ENCODE data around the gene SREBF2. TPM values are rescaled to one million over a fixed set of nuclear protein-coding genes. Genes with fewer than 3 reads are reported as not detected.

The SREBF2 gene
- polyA plus RNA-seq, 3 donors = 22.2 to 25.1 (median 24.5) TPM

DNA sequence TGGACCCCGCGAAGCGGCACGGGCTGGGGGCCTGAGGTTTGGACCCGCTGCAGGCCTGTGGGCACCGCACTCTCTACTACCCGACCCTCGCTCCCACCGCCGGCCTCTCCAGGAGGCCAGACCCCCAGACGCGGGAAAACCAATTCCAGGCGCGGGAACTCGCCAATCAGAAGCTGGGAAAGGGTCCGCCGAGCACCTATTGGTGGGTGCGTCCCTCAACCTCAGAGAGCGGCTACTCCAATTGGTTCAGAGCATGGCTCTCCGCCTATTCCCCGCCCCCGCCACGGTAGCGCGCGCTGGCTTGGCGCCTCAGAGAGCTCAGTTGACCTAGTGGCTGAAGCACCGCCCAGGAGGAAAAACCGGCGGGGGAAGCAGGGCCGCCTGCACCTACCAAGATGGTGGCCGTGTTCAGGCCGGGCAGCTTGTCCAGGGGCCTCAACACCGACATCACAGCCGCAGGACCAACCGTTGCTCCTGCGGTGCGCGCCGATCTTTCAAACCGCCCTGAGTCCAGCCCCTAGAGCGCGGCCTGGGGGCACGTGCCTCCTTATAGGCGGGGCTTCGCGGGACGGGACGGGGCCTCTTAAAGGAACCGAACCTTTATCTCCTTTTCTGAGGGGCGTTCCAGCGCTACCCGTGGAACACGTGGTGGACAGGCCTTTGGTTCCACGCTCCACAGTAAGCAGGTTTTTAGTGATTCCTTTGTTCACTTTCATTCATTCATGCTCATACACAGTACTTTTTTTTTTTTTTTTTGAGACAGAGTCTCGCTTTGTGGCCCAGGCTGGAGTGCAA is 113.9 kb downstream of the SREBF2 start, which contains the start of gene CENPM:
CENPM (minus strand) TSS at position 524 of the 795 bp plus-strand sequence; CDS start at position 448, 76 bp downstream.
- H3K27me3 ChIP-seq (ENCODE audit: control insufficient read depth in 2 of 2, insufficient read depth in 2 of 2, low read length in 2 of 2) = no peaks in the 10 kb centered on the region
- no peaks in the 10 kb centered on the region for H4K20me1 ChIP-seq (ENCODE audit: insufficient read depth, low read length)
- Mint-ChIP-seq H3K36me3 (peaks cover 5 to 13% of the 10 kb centered on the region in 2 donors), H3K4me3 (peak within 1 kb of the TSS; percentile 89 to 91), H3K27ac (peak within 1 kb of the TSS; percentile 62 to 94 (median 71)), H3K27me3 (ENCODE audit: low read depth in 3 of 3) (peaks cover 0 to 9% (median 0%) of the 10 kb centered on the region in 3 donors), H3K9me3 (peaks cover 0 to 1% (median 0%) of the 10 kb centered on the region in 7 donors), H3K4me1 (peaks cover 24% of the 10 kb centered on the region)
- no peaks in the 10 kb centered on the region for H3K9me3 ChIP-seq (replicated peaks in 1 of 2; ENCODE audit: control insufficient read depth in 1 of 2, insufficient read depth in 1 of 2, low read length in 2 of 2)
- H3K4me1 ChIP-seq (ENCODE audit: control insufficient read depth in 1 of 2, insufficient read depth in 2 of 2, low read length in 2 of 2) = peaks cover 22 to 27% of the 10 kb centered on the region in 2 donors
- H3K36me3 ChIP-seq (replicated peaks in 1 of 2; ENCODE audit: control insufficient read depth in 1 of 2, insufficient read depth in 2 of 2, low read length in 2 of 2) = no peaks in the 10 kb centered on the region
- H3K9ac ChIP-seq (ENCODE audit: insufficient read depth, low read length, poor library complexity, severe bottlenecking) = peak within 1 kb of the TSS; percentile 55
- H3K27ac ChIP-seq (ENCODE audit: low read depth in 1 of 2, low read length in 2 of 2) = peak within 1 kb of the TSS in 1 of 2 donors; percentile 52
- intact Hi-C loops (cut with micrococcal nuclease) = no loop called here
- DNase-seq = peak; percentile 74 to 87 (median 86)
- TF ChIP-seq, protein P1, sequence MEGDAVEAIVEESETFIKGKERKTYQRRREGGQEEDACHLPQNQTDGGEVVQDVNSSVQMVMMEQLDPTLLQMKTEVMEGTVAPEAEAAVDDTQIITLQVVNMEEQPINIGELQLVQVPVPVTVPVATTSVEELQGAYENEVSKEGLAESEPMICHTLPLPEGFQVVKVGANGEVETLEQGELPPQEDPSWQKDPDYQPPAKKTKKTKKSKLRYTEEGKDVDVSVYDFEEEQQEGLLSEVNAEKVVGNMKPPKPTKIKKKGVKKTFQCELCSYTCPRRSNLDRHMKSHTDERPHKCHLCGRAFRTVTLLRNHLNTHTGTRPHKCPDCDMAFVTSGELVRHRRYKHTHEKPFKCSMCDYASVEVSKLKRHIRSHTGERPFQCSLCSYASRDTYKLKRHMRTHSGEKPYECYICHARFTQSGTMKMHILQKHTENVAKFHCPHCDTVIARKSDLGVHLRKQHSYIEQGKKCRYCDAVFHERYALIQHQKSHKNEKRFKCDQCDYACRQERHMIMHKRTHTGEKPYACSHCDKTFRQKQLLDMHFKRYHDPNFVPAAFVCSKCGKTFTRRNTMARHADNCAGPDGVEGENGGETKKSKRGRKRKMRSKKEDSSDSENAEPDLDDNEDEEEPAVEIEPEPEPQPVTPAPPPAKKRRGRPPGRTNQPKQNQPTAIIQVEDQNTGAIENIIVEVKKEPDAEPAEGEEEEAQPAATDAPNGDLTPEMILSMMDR (IDR thresholded peaks at IDR 0.05) = no peak
- peaks cover 17% of the 10 kb centered on the region for H3K79me2 ChIP-seq (ENCODE audit: insufficient read depth, low read length)
- H3K4me3 ChIP-seq (replicated peaks in 1 of 3; ENCODE audit: low read depth in 2 of 3, low read length in 3 of 3) = peak within 1 kb of the TSS; percentile 57 to 96 (median 60)
- peak within 1 kb of the TSS; percentile 92 for H2AFZ ChIP-seq (ENCODE audit: insufficient read depth, low read depth, low read length, poor library complexity, severe bottlenecking)
- H3K4me2 ChIP-seq (replicated peaks; ENCODE audit: extremely low read depth, low read length, poor library complexity, severe bottlenecking) = peak within 1 kb of the TSS; percentile 99
- under 1% methylated on average over 54 of the region's 56 CpGs for WGBS (ENCODE audit: insufficient coverage)

DNA sequence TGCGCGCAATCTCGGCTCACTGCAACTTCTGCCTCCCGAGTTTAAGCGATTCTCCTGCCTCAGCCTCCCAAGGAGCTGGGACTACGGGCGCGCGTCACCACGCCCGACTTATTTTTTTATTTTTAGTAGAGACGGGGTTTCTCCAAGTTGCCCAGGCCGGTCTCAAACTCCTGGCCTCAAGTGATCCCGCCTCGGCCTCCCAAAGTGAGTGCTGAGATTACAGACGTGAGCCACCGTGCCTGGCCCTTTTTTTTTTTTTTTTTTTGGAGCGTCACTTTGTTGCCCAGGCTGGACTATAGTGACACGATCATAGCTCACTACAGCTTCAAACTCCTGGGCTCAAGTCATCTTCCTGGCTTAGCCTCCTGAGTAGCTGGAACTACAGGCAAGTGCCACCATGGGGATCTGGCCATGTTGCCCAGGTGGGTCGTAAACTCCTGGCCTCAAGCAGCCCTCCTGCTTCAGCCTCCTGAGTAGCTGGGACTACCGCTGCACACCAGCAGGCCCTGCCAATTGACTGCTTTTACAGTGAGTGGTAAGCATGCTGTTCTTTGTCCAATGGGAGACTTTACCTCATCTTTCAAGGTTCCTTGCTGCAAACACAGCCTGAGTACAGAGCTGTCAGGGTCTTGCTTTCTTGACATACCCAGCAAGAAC is 114.6 kb downstream of the SREBF2 start:
- H3K9me3 Mint-ChIP-seq = peaks cover 0 to 1% (median 0%) of the 10 kb centered on the region in 7 donors
- TF ChIP-seq, protein P1 (IDR thresholded peaks at IDR 0.05) = no peak
- peaks cover 0 to 12% (median 0%) of the 10 kb centered on the region in 3 donors for H3K27me3 Mint-ChIP-seq (ENCODE audit: low read depth in 3 of 3)
- peaks cover 17% of the 10 kb centered on the region for H3K79me2 ChIP-seq (ENCODE audit: insufficient read depth, low read length)
- H3K4me1 Mint-ChIP-seq = peaks cover 24% of the 10 kb centered on the region
- WGBS (ENCODE audit: insufficient coverage) = 67% methylated on average over 3 of the region's 21 CpGs
- peak overlapping the region; percentile 57 to 96 (median 60) for H3K4me3 ChIP-seq (replicated peaks in 1 of 3; ENCODE audit: low read depth in 2 of 3, low read length in 3 of 3)
- no peak for DNase-seq
- H3K9me3 ChIP-seq (replicated peaks in 1 of 2; ENCODE audit: control insufficient read depth in 1 of 2, insufficient read depth in 1 of 2, low read length in 2 of 2) = no peaks in the 10 kb centered on the region
- H2AFZ ChIP-seq (ENCODE audit: insufficient read depth, low read depth, low read length, poor library complexity, severe bottlenecking) = peak overlapping the region; percentile 92
- no peaks in the 10 kb centered on the region for H3K27me3 ChIP-seq (ENCODE audit: control insufficient read depth in 2 of 2, insufficient read depth in 2 of 2, low read length in 2 of 2)
- H4K20me1 ChIP-seq (ENCODE audit: insufficient read depth, low read length) = no peaks in the 10 kb centered on the region
- H3K4me3 Mint-ChIP-seq = peak overlapping the region; percentile 37 to 91
- peak overlapping the region; percentile 99 for H3K4me2 ChIP-seq (replicated peaks; ENCODE audit: extremely low read depth, low read length, poor library complexity, severe bottlenecking)
- peak overlapping the region in 6 of 7 donors; percentile 18 to 94 (median 65) for H3K27ac Mint-ChIP-seq
- H3K4me1 ChIP-seq (ENCODE audit: control insufficient read depth in 1 of 2, insufficient read depth in 2 of 2, low read length in 2 of 2) = peaks cover 22 to 27% of the 10 kb centered on the region in 2 donors
- no peaks in the 10 kb centered on the region for H3K36me3 ChIP-seq (replicated peaks in 1 of 2; ENCODE audit: control insufficient read depth in 1 of 2, insufficient read depth in 2 of 2, low read length in 2 of 2)
- peak overlapping the region; percentile 55 for H3K9ac ChIP-seq (ENCODE audit: insufficient read depth, low read length, poor library complexity, severe bottlenecking)
- intact Hi-C loops (cut with micrococcal nuclease) = no loop called here
- peak overlapping the region in 1 of 2 donors; percentile 52 for H3K27ac ChIP-seq (ENCODE audit: low read depth in 1 of 2, low read length in 2 of 2)
- H3K36me3 Mint-ChIP-seq = peaks cover 3 to 7% of the 10 kb centered on the region in 2 donors

Data from CD14-positive monocyte (primary cell).